WTC11 (cell line): ENCODE measurements around the gene TEP1. TPM values are rescaled to one million over a fixed set of nuclear protein-coding genes. Genes with fewer than 3 reads are reported as not detected.
A peak's percentile ranks its signal among the peaks of the same experiment; 100 is the strongest.

ENCODE experiments used
- ATAC-seq: fragments of 200-7000 bp; cut with Tn5 transposase; 2 replicates; pipeline ENCODE4 v1.10.0; 2021; ENCODE audit warnings: mild to moderate bottlenecking, moderate library complexity
- Bru-seq: library from RNA; stranded (reverse); fragments of 400-500 nt; gene quantifications from one replicate; lab custom pipeline; 2021; lab: Mats Ljungman, UMichigan
- CTCF ChIA-PET: fragments of 300-600 bp; sonication (Branson Sonifier 250); formaldehyde crosslinking; loops from one replicate; lab custom pipeline; 2021; ENCODE audit warnings: antibody characterized with exemption; lab: Charles Lee
- POLR2A ChIA-PET: fragments of 350-600 bp; sonication (Branson Sonifier 250); formaldehyde crosslinking; loops from one replicate; lab custom pipeline; 2021; ENCODE audit warnings: antibody characterized with exemption; lab: Charles Lee
- DNase-seq: peaks from one replicate; pipeline ENCODE4 v3.0.0; 2021; ENCODE audit warnings: low spot score
- H3K27ac Mint-ChIP-seq: 2 replicates; pipeline ENCODE4 v1.8.0; 2021; ENCODE audit warnings: mixed read lengths
- H3K27me3 Mint-ChIP-seq: 2 replicates; pipeline ENCODE4 v1.8.0; 2021; ENCODE audit warnings: low read depth, mild to moderate bottlenecking, moderate library complexity, mixed read lengths
- H3K36me3 Mint-ChIP-seq: 2 replicates; pipeline ENCODE4 v1.8.0; 2021; ENCODE audit warnings: mixed read lengths
- H3K4me1 Mint-ChIP-seq: 2 replicates; pipeline ENCODE4 v1.8.0; 2022; ENCODE audit warnings: mixed read lengths
- H3K4me3 Mint-ChIP-seq: 2 replicates; pipeline ENCODE4 v1.8.0; 2021; ENCODE audit warnings: mild to moderate bottlenecking, moderate library complexity, mixed read lengths
- H3K9me3 Mint-ChIP-seq: 2 replicates; pipeline ENCODE4 v1.8.0; 2021; ENCODE audit warnings: mixed read lengths
- ETV6 ChIP-seq: sonication (generic); formaldehyde crosslinking; IDR thresholded peaks from 2 replicates; pipeline ENCODE4 v1.8.1; 2022; ENCODE audit warnings: mild to moderate bottlenecking, missing genetic modification reagents
- FOXJ3 ChIP-seq: sonication (generic); formaldehyde crosslinking; IDR thresholded peaks from 2 replicates; pipeline ENCODE4 v1.9.0; 2021; ENCODE audit warnings: missing genetic modification reagents, mild to moderate bottlenecking, borderline replicate concordance
- FOXP1 ChIP-seq: sonication (generic); formaldehyde crosslinking; IDR thresholded peaks from 2 replicates; pipeline ENCODE4 v1.8.0; 2022; ENCODE audit warnings: missing genetic modification reagents, mild to moderate bottlenecking, moderate library complexity, borderline replicate concordance
- GABPB1 ChIP-seq: sonication (generic); formaldehyde crosslinking; IDR thresholded peaks from 2 replicates; pipeline ENCODE4 v1.8.1; 2023; ENCODE audit warnings: mild to moderate bottlenecking, missing genetic modification reagents
- GTF2I ChIP-seq: fragments of 250-450 bp; sonication (Bioruptor Pico); conservative IDR thresholded peaks from 2 replicates; pipeline ENCODE4 v1.4.0; 2021; ENCODE audit warnings: mild to moderate bottlenecking
- KAT7 ChIP-seq: sonication (generic); formaldehyde crosslinking; IDR thresholded peaks from 2 replicates; pipeline ENCODE4 v1.8.1; 2023; ENCODE audit warnings: missing genetic modification reagents, mild to moderate bottlenecking, borderline replicate concordance
- NFYB ChIP-seq: sonication (generic); formaldehyde crosslinking; conservative IDR thresholded peaks from 2 replicates; pipeline ENCODE4 v1.8.0; 2022; ENCODE audit warnings: low read depth, missing genetic modification reagents
- SMAD3 ChIP-seq: sonication (generic); formaldehyde crosslinking; IDR thresholded peaks from 2 replicates; pipeline ENCODE4 v1.8.0; 2022; ENCODE audit warnings: missing genetic modification reagents, mild to moderate bottlenecking, borderline replicate concordance
- SOX15 ChIP-seq: fragments of 250-450 bp; sonication (Bioruptor Pico); IDR thresholded peaks from 2 replicates; pipeline ENCODE4 v1.9.0; 2021; ENCODE audit warnings: mild to moderate bottlenecking
- TCF7 ChIP-seq: sonication (generic); formaldehyde crosslinking; IDR thresholded peaks from 2 replicates; pipeline ENCODE4 v1.8.0; 2022; ENCODE audit warnings: mild to moderate bottlenecking, low read depth, missing genetic modification reagents, moderate library complexity
- ZNF121 ChIP-seq: sonication (generic); formaldehyde crosslinking; IDR thresholded peaks from 2 replicates; pipeline ENCODE4 v1.8.0; 2023; ENCODE audit warnings: missing genetic modification reagents
- ZNF423 ChIP-seq: fragments of 250-450 bp; sonication (Bioruptor Pico); IDR thresholded peaks from 2 replicates; pipeline ENCODE4 v2.1.2; 2022; ENCODE audit warnings: mild to moderate bottlenecking, moderate library complexity
- long read RNA-seq, 3 experiments: library from RNA in 1 of 3; library from capped mRNA in 1 of 3; library from polyadenylated mRNA in 1 of 3; unstranded in 2 of 3; stranded (forward) in 1 of 3; transcript quantifications; one replicate each; pipeline ENCODE4 v2.0.0, GENCODE V29; 2021
- total RNA-seq: library from RNA; stranded (reverse); gene quantifications from 3 replicates; pipeline ENCODE4 v1.2.3, GENCODE V29; 2021
- TF ChIP-seq, protein P1 (sequence below): sonication (generic); formaldehyde crosslinking; IDR thresholded peaks from 2 replicates; pipeline ENCODE4 v1.8.1; 2023; ENCODE audit warnings: mild to moderate bottlenecking, missing genetic modification reagents, moderate library complexity
- TF ChIP-seq, protein P2 (sequence below): sonication (generic); formaldehyde crosslinking; IDR thresholded peaks from 2 replicates; pipeline ENCODE4 v1.8.1; 2023; ENCODE audit warnings: mild to moderate bottlenecking, moderate library complexity, missing genetic modification reagents
- TF ChIP-seq, protein P3 (sequence below): sonication (generic); formaldehyde crosslinking; IDR thresholded peaks from 2 replicates; pipeline ENCODE4 v1.8.0; 2023; ENCODE audit warnings: mild to moderate bottlenecking, missing genetic modification reagents
- TF ChIP-seq, protein P4 (sequence below): sonication (generic); formaldehyde crosslinking; IDR thresholded peaks from 2 replicates; pipeline ENCODE4 v1.8.0; 2022; ENCODE audit warnings: mild to moderate bottlenecking, missing genetic modification reagents
- TF ChIP-seq, protein P5 (sequence below): sonication (generic); formaldehyde crosslinking; IDR thresholded peaks from 2 replicates; pipeline ENCODE4 v1.8.0; 2022; ENCODE audit warnings: missing genetic modification reagents
- TF ChIP-seq, protein P6 (sequence below): sonication (generic); formaldehyde crosslinking; IDR thresholded peaks from 2 replicates; pipeline ENCODE4 v1.8.0; 2022; ENCODE audit warnings: mild to moderate bottlenecking, missing genetic modification reagents
- TF ChIP-seq, protein P7 (sequence below): sonication (generic); formaldehyde crosslinking; IDR thresholded peaks from 2 replicates; pipeline ENCODE4 v1.8.0; 2022; ENCODE audit warnings: mild to moderate bottlenecking, missing genetic modification reagents

TEP1 gene
- total RNA-seq (16.0 to 19.4 TPM (median 18.8 TPM) in 3 replicates), Bru-seq, nascent RNA (percentile 52 among the genes with signal in this experiment)
- long read RNA-seq, experiment 1, partial matches to known transcripts: 3 of 7 reads
- long read RNA-seq, experiment 1, other reads (novel, unspliced or antisense): 4 of 7 reads
- long read RNA-seq, experiment 2, partial matches to known transcripts: 8 of 9 reads
- long read RNA-seq, experiment 2, other reads (novel, unspliced or antisense): 1 of 9 reads
- long read RNA-seq, experiment 3: 0 reads

DNA sequence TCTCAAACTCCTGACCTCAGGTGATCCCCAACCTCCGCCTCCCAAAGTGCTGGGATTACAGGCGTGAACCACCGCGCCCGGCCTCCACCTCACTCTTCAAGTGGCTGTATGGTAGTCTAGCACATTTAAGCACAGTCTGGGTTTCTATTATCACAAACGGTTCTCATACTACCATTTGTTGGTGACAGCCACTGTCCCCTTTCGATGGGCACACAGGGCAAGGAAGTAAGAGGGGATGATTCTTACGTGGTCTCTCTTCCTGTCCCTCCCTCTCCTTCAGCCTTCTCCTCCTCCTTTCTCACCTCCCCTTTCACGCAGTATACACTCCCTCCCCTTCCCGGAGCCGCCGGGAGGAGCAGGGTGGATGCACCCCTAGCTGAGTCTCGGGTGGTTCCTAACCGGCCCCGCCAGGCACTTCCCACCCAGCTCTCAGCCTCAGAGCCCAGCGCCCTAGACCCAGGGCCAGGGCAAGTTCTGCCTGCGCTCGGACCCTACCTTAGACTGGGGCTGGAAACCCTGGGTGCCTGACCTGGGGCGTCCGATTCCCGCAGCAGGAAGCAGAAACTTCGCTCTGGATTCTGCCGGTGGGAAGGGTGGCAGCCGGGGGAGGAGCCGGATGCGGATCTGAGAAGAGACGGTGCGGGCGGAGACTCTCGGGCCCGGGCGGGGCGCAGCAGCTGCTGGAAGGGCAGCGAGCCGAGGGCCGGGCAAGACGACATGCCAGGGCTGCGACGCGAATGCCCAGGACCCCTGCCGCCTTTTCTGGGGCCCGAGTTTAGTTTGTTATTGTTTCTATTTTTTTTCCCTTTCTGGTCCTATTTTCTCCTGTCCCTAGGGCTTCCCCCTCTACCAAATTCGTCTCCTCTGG, at the start of gene TEP1:
Gene TEP1 (minus strand): TSS at position 626 of the 868 bp plus-strand sequence. CDS start 5,062 bp downstream, outside the sequence.
- no peaks in the 10 kb centered on the region for H3K27me3 Mint-ChIP-seq
- peak within 1 kb of the TSS; percentile 95 for H3K27ac Mint-ChIP-seq
- ChIA-PET CTCF (interaction anchor here (0.5 to 2.2 kb wide), 7 partner anchors 17 to 241 kb away, joined by 3 to 9 read pairs (median 4); partner anchors contain the start of genes APEX1, OSGEP and PARP2), POLR2A (interaction anchor here (0.6 to 1.8 kb wide), 4 partner anchors 41 to 128 kb away, joined by 3 to 23 read pairs (median 3); partner anchors contain the start of genes APEX1, OSGEP, PARP2 and PIP4P1)
- ATAC-seq (peak; percentile 84), DNase-seq (peak; percentile 80)
- H3K4me1 Mint-ChIP-seq: peaks cover 16% of the 10 kb centered on the region
- peak within 1 kb of the TSS; percentile 87 for H3K4me3 Mint-ChIP-seq
- H3K9me3 Mint-ChIP-seq: no peaks in the 10 kb centered on the region
- peaks cover under 1% of the 10 kb centered on the region; the same call in 1 of the 2 replicates for H3K36me3 Mint-ChIP-seq
- TF ChIP-seq, protein P1, sequence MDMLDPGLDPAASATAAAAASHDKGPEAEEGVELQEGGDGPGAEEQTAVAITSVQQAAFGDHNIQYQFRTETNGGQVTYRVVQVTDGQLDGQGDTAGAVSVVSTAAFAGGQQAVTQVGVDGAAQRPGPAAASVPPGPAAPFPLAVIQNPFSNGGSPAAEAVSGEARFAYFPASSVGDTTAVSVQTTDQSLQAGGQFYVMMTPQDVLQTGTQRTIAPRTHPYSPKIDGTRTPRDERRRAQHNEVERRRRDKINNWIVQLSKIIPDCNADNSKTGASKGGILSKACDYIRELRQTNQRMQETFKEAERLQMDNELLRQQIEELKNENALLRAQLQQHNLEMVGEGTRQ (CRISPR knock-in tag): 0 out of 2 replicates have a peak, but pooled peaks have one; percentile 20
- TF ChIP-seq, protein P2, sequence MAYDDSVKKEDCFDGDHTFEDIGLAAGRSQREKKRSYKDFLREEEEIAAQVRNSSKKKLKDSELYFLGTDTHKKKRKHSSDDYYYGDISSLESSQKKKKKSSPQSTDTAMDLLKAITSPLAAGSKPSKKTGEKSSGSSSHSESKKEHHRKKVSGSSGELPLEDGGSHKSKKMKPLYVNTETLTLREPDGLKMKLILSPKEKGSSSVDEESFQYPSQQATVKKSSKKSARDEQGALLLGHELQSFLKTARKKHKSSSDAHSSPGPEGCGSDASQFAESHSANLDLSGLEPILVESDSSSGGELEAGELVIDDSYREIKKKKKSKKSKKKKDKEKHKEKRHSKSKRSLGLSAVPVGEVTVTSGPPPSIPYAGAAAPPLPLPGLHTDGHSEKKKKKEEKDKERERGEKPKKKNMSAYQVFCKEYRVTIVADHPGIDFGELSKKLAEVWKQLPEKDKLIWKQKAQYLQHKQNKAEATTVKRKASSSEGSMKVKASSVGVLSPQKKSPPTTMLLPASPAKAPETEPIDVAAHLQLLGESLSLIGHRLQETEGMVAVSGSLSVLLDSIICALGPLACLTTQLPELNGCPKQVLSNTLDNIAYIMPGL (CRISPR knock-in tag): peak; percentile 65
- TF ChIP-seq SMAD3 (CRISPR knock-in tag) (no peak), GTF2I (CRISPR knock-in tag) (no peak), FOXP1 (CRISPR knock-in tag) (peak; percentile 61; the same call in 1 of the 2 replicates), NFYB (no peak), ZNF423 (CRISPR knock-in tag) (peak; percentile 23; the same call in 1 of the 2 replicates), GABPB1 (CRISPR knock-in tag) (0 out of 2 replicates have a peak, but pooled peaks have one; percentile 26), FOXJ3 (CRISPR knock-in tag) (no peak), KAT7 (CRISPR knock-in tag) (0 out of 2 replicates have a peak, but pooled peaks have one; percentile 37), ETV6 (CRISPR knock-in tag) (peak; percentile 82), ZNF121 (CRISPR knock-in tag) (no peak), TCF7 (no peak), SOX15 (no peak)
- TF ChIP-seq, protein P3, sequence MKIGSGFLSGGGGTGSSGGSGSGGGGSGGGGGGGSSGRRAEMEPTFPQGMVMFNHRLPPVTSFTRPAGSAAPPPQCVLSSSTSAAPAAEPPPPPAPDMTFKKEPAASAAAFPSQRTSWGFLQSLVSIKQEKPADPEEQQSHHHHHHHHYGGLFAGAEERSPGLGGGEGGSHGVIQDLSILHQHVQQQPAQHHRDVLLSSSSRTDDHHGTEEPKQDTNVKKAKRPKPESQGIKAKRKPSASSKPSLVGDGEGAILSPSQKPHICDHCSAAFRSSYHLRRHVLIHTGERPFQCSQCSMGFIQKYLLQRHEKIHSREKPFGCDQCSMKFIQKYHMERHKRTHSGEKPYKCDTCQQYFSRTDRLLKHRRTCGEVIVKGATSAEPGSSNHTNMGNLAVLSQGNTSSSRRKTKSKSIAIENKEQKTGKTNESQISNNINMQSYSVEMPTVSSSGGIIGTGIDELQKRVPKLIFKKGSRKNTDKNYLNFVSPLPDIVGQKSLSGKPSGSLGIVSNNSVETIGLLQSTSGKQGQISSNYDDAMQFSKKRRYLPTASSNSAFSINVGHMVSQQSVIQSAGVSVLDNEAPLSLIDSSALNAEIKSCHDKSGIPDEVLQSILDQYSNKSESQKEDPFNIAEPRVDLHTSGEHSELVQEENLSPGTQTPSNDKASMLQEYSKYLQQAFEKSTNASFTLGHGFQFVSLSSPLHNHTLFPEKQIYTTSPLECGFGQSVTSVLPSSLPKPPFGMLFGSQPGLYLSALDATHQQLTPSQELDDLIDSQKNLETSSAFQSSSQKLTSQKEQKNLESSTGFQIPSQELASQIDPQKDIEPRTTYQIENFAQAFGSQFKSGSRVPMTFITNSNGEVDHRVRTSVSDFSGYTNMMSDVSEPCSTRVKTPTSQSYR (CRISPR knock-in tag): peak; percentile 34; the same call in 1 of the 2 replicates
- TF ChIP-seq, protein P4, sequence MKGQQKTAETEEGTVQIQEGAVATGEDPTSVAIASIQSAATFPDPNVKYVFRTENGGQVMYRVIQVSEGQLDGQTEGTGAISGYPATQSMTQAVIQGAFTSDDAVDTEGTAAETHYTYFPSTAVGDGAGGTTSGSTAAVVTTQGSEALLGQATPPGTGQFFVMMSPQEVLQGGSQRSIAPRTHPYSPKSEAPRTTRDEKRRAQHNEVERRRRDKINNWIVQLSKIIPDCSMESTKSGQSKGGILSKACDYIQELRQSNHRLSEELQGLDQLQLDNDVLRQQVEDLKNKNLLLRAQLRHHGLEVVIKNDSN (CRISPR knock-in tag): peak; percentile 10; the same call in 1 of the 2 replicates
- TF ChIP-seq, protein P5, sequence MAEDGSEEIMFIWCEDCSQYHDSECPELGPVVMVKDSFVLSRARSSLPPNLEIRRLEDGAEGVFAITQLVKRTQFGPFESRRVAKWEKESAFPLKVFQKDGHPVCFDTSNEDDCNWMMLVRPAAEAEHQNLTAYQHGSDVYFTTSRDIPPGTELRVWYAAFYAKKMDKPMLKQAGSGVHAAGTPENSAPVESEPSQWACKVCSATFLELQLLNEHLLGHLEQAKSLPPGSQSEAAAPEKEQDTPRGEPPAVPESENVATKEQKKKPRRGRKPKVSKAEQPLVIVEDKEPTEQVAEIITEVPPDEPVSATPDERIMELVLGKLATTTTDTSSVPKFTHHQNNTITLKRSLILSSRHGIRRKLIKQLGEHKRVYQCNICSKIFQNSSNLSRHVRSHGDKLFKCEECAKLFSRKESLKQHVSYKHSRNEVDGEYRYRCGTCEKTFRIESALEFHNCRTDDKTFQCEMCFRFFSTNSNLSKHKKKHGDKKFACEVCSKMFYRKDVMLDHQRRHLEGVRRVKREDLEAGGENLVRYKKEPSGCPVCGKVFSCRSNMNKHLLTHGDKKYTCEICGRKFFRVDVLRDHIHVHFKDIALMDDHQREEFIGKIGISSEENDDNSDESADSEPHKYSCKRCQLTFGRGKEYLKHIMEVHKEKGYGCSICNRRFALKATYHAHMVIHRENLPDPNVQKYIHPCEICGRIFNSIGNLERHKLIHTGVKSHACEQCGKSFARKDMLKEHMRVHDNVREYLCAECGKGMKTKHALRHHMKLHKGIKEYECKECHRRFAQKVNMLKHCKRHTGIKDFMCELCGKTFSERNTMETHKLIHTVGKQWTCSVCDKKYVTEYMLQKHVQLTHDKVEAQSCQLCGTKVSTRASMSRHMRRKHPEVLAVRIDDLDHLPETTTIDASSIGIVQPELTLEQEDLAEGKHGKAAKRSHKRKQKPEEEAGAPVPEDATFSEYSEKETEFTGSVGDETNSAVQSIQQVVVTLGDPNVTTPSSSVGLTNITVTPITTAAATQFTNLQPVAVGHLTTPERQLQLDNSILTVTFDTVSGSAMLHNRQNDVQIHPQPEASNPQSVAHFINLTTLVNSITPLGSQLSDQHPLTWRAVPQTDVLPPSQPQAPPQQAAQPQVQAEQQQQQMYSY (CRISPR knock-in tag): peak; percentile 44; the same call in 1 of the 2 replicates
- TF ChIP-seq, protein P6, sequence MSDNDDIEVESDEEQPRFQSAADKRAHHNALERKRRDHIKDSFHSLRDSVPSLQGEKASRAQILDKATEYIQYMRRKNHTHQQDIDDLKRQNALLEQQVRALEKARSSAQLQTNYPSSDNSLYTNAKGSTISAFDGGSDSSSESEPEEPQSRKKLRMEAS: peak; percentile 59; the same call in 1 of the 2 replicates
- TF ChIP-seq, protein P7, sequence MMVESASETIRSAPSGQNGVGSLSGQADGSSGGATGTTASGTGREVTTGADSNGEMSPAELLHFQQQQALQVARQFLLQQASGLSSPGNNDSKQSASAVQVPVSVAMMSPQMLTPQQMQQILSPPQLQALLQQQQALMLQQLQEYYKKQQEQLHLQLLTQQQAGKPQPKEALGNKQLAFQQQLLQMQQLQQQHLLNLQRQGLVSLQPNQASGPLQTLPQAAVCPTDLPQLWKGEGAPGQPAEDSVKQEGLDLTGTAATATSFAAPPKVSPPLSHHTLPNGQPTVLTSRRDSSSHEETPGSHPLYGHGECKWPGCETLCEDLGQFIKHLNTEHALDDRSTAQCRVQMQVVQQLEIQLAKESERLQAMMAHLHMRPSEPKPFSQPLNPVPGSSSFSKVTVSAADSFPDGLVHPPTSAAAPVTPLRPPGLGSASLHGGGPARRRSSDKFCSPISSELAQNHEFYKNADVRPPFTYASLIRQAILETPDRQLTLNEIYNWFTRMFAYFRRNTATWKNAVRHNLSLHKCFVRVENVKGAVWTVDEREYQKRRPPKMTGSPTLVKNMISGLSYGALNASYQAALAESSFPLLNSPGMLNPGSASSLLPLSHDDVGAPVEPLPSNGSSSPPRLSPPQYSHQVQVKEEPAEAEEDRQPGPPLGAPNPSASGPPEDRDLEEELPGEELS (CRISPR knock-in tag): peak; percentile 72; the same call in 1 of the 2 replicates
